Fibroblast of skin of right quadriceps (primary cell): Measurements from ENCODE around the gene ETV6.
"Not testable (repeated sequence)": the region's sequence is repeated elsewhere in the genome, so short reads cannot be mapped to it uniquely, and the experiment has no call there.

Experiments
- DNase-seq: peaks from one replicate; pipeline ENCODE4 v3.0.0-alpha.2; 2013

Gene ETV6

GRCh38 chr12:11897923-11898322 is 248.4 kb downstream of the ETV6 start:
- DNase-seq: no peak

- no peak for DNase-seq
Measured at GRCh38 chr12:11901701-11902524, 252.4 kb downstream of the ETV6 start.

- no peak for DNase-seq
Measured at GRCh38 chr12:11902525-11902875, 253.0 kb downstream of the ETV6 start.

GRCh38 chr12:11904124-11904523 is 254.7 kb downstream of the ETV6 start:
- no peak for DNase-seq

- DNase-seq: no peak
Measured at GRCh38 chr12:11905534-11905933, 256.1 kb downstream of the ETV6 start.

GRCh38 chr12:11906286-11906935 is 256.9 kb downstream of the ETV6 start:
- peak; percentile 65 for DNase-seq

GRCh38 chr12:11907625-11908024 is 258.2 kb downstream of the ETV6 start:
- no peak for DNase-seq

GRCh38 chr12:11909406-11909805 is 259.9 kb downstream of the ETV6 start:
- not testable (repeated sequence) for DNase-seq

GRCh38 chr12:11916113-11916512 is 266.6 kb downstream of the ETV6 start:
- DNase-seq: no peak

GRCh38 chr12:11916771-11917170 is 267.3 kb downstream of the ETV6 start:
- DNase-seq: no peak

- DNase-seq: no peak
Measured at GRCh38 chr12:11917501-11917900, 268.0 kb downstream of the ETV6 start.

GRCh38 chr12:11920231-11920630 is 270.8 kb downstream of the ETV6 start:
- no peak for DNase-seq

GRCh38 chr12:11922361-11922760 is 272.9 kb downstream of the ETV6 start:
- DNase-seq: no peak

GRCh38 chr12:11923067-11923466 is 273.6 kb downstream of the ETV6 start:
- no peak for DNase-seq

- no peak for DNase-seq
Measured at GRCh38 chr12:11927286-11927935, 277.9 kb downstream of the ETV6 start.

- DNase-seq: no peak
Measured at GRCh38 chr12:11929714-11930113, 280.2 kb downstream of the ETV6 start.

- DNase-seq: no peak
Measured at GRCh38 chr12:11939223-11939622, 289.7 kb downstream of the ETV6 start.

- peak; percentile 90 for DNase-seq
Measured at GRCh38 chr12:11941606-11942337, 292.3 kb downstream of the ETV6 start.

GRCh38 chr12:11943919-11944700 is 294.6 kb downstream of the ETV6 start:
- no peak for DNase-seq
